ENCODE measurements around the gene ZFC3H1.

ZFC3H1 gene

DNA sequence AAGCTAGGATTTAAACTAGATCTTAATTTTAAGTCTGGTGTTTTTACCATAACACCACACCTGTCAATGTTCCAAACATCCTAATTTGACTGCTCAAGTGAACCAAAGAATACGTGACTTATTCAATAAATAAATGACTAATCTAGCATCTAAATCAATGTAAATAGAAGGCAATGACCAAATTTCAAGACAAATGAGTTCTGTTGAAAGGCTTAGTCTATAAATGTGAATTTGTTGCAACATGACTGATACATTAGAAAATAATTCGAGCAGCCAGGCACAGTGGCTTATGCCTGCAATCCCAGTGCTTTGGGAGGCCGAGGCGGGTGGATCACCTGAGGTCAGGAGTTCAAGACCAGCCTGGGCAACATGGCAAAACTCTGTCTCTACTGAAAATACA is 15.1 kb downstream of the ZFC3H1 start:
- no peak overlapping the region for H3K4me3 ChIP-seq (ENCODE audit: low read depth, low read length)
- H3K9me3 ChIP-seq (ENCODE audit: severe bottlenecking), result no peaks in the 10 kb centered on the region
- TF ChIP-seq, protein P1, sequence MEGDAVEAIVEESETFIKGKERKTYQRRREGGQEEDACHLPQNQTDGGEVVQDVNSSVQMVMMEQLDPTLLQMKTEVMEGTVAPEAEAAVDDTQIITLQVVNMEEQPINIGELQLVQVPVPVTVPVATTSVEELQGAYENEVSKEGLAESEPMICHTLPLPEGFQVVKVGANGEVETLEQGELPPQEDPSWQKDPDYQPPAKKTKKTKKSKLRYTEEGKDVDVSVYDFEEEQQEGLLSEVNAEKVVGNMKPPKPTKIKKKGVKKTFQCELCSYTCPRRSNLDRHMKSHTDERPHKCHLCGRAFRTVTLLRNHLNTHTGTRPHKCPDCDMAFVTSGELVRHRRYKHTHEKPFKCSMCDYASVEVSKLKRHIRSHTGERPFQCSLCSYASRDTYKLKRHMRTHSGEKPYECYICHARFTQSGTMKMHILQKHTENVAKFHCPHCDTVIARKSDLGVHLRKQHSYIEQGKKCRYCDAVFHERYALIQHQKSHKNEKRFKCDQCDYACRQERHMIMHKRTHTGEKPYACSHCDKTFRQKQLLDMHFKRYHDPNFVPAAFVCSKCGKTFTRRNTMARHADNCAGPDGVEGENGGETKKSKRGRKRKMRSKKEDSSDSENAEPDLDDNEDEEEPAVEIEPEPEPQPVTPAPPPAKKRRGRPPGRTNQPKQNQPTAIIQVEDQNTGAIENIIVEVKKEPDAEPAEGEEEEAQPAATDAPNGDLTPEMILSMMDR (IDR thresholded peaks at IDR 0.05; ENCODE audit: low read depth, low read length), result no peak
- no peaks in the 10 kb centered on the region for H3K27me3 ChIP-seq (ENCODE audit: insufficient read depth, low read depth, severe bottlenecking)
- H3K27ac ChIP-seq, result no peak overlapping the region
- DNase-seq, result no peak
- peaks cover 44% of the 10 kb centered on the region for H3K36me3 ChIP-seq

DNA sequence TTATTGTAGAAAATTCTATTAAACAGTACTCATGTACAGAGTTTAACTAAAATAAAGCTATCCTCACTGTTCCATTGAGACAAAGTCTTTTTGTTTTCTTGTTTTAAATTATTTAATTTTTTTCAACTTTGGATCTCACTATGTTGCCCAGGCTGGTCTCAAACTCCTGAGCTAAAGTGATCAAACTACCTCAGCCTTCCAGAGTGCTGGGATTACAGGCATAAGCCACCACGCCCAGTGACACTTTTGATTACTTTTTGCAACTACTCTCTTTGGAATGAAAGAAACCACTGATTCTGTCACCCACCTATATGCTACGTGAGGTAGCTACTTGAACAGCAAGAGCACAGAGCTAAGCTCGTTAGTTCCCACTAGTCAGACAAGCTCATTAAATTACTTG is 17.1 kb downstream of the ZFC3H1 start:
- no peak overlapping the region for H3K4me3 ChIP-seq (ENCODE audit: low read depth, low read length)
- no peak for DNase-seq
- no peaks in the 10 kb centered on the region for H3K9me3 ChIP-seq (ENCODE audit: severe bottlenecking)
- H3K36me3 ChIP-seq, result peaks cover 43% of the 10 kb centered on the region
- H3K27me3 ChIP-seq (ENCODE audit: insufficient read depth, low read depth, severe bottlenecking), result no peaks in the 10 kb centered on the region
- TF ChIP-seq, protein P1 (IDR thresholded peaks at IDR 0.05; ENCODE audit: low read depth, low read length), result no peak
- H3K27ac ChIP-seq, result no peak overlapping the region

DNA sequence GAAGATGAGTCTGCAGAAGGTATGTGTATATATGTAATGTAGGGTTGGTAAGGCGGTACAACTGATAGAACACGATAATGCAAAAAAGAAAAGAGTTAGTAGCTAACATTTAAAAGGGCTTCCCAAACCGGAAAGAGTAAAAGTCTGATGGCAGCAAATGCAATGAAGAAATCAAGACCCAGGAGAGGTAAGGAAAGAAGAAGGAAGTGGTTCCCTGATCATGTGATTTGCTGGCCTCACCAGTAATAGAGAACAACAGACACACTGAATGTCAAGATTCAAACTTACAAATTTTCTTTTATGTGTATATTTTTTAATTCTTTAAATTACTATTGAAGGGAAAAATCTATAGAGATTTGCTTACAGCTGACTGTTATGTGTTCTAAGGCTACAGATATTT is 18.4 kb downstream of the ZFC3H1 start:
- H3K27me3 ChIP-seq (ENCODE audit: insufficient read depth, low read depth, severe bottlenecking), result no peaks in the 10 kb centered on the region
- H3K4me3 ChIP-seq (ENCODE audit: low read depth, low read length), result no peak overlapping the region
- H3K27ac ChIP-seq, result no peak overlapping the region
- TF ChIP-seq, protein P1 (IDR thresholded peaks at IDR 0.05; ENCODE audit: low read depth, low read length), result no peak
- H3K9me3 ChIP-seq (ENCODE audit: severe bottlenecking), result no peaks in the 10 kb centered on the region
- no peak for DNase-seq
- peaks cover 49% of the 10 kb centered on the region for H3K36me3 ChIP-seq

DNA sequence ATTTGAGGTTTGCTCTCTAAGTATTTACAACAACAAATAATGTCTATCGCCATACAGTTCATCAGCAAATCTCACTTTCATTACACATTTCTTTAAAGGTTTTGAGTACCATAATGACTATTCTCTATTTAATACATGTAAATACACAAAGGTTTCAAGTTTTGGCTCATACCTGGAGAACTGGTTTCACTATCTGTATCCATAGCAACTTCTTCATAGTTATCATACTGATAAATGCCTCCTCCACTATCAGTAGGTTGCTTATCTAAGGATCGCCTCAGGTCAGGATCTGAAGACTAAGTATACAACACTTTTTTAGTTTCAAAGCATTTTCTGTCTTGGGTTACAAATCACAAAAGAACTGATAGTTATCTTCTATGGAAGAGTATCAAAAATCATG is 21.4 kb downstream of the ZFC3H1 start:
- peaks cover 64% of the 10 kb centered on the region for H3K36me3 ChIP-seq

DNA sequence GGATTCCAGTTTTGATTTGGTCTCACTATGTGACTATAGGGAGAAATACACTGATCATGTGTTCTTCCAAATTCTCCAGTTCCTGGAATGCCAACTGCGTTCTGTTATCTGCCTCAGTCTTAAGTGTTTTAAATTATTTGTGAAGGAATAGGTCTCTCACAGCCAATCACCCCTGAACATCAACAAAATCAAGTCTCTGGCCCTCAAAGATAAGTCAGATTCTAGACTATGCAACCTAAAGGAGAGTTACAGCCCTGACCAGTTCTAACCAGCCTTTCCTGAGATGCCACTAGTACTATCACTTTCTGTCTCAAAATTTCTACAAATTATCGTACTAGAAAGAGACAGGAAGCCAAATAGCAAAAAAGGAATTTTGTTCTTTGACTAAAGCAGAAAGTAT is 22.3 kb downstream of the ZFC3H1 start:
- no peak overlapping the region for H3K4me3 ChIP-seq (ENCODE audit: low read depth, low read length)
- TF ChIP-seq, protein P1 (IDR thresholded peaks at IDR 0.05; ENCODE audit: low read depth, low read length), result no peak
- H3K36me3 ChIP-seq, result peaks cover 61% of the 10 kb centered on the region
- H3K9me3 ChIP-seq (ENCODE audit: severe bottlenecking), result no peaks in the 10 kb centered on the region
- no peak for DNase-seq
- H3K27ac ChIP-seq, result no peak overlapping the region
- no peaks in the 10 kb centered on the region for H3K27me3 ChIP-seq (ENCODE audit: insufficient read depth, low read depth, severe bottlenecking)

More for the DNA sequence above, 21.4 kb downstream of the ZFC3H1 start:
- Histone ChIP-seq H3K27ac (no peak overlapping the region), H3K9me3 (ENCODE audit: severe bottlenecking) (no peaks in the 10 kb centered on the region), H3K4me3 (ENCODE audit: low read depth, low read length) (no peak overlapping the region), H3K27me3 (ENCODE audit: insufficient read depth, low read depth, severe bottlenecking) (no peaks in the 10 kb centered on the region)
- TF ChIP-seq, protein P1 (IDR thresholded peaks at IDR 0.05; ENCODE audit: low read depth, low read length), result no peak
- DNase-seq, result no peak

DNA sequence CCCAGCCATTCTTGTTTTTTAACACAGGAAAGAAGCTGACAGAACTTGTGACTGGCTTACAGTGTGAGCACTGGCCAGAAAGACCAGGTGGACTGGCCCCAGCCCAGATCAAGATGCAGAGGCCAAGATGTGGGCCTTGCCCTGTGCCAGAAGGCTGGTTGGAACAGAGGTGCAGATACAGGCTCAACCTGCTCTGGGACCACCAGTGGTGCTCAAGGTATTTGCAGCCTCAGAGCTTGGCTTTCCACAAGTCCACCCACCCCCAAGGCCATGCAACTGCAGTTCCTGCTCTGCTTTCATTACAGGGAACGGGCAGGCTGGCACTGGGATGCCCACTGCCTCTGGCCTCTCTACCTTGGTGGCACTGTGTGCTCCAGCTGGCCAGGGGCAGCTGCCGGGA is 23.3 kb downstream of the ZFC3H1 start:
- Histone ChIP-seq H3K4me3 (ENCODE audit: low read depth, low read length) (no peak overlapping the region), H3K27me3 (ENCODE audit: insufficient read depth, low read depth, severe bottlenecking) (no peaks in the 10 kb centered on the region), H3K9me3 (ENCODE audit: severe bottlenecking) (no peaks in the 10 kb centered on the region), H3K27ac (no peak overlapping the region), H3K36me3 (peaks cover 68% of the 10 kb centered on the region)
- TF ChIP-seq, protein P1 (IDR thresholded peaks at IDR 0.05; ENCODE audit: low read depth, low read length), result no peak
- no peak for DNase-seq

Measured in WERI-Rb-1 (cell line).